Keratinocyte (primary cell): ENCODE results near the gene MRM2.

Experiments used
- EZH2 ChIP-seq: IDR thresholded peaks from one replicate; pipeline ENCODE4 v1.6.1; 2012; ENCODE audit warnings: inconsistent platforms, mild to moderate bottlenecking, low read length, moderate library complexity
- TF ChIP-seq, protein P1 (sequence below), 3 experiments: IDR thresholded peaks in 1 of 3; conservative IDR thresholded peaks in 1 of 3; optimal IDR thresholded peaks in 1 of 3; 2 replicates in 2 of 3; 3 replicates in 1 of 3; pipeline versions ENCODE3 to v1.5.1; 2011; ENCODE audit warnings: low read length in 3 of 3, mild to moderate bottlenecking in 3 of 3, moderate library complexity in 2 of 3, control low read depth in 1 of 3, inconsistent platforms in 1 of 3; ENCODE audit not compliant: insufficient read depth in 2 of 3; ENCODE audit errors: extremely low read depth in 1 of 3

DNA sequence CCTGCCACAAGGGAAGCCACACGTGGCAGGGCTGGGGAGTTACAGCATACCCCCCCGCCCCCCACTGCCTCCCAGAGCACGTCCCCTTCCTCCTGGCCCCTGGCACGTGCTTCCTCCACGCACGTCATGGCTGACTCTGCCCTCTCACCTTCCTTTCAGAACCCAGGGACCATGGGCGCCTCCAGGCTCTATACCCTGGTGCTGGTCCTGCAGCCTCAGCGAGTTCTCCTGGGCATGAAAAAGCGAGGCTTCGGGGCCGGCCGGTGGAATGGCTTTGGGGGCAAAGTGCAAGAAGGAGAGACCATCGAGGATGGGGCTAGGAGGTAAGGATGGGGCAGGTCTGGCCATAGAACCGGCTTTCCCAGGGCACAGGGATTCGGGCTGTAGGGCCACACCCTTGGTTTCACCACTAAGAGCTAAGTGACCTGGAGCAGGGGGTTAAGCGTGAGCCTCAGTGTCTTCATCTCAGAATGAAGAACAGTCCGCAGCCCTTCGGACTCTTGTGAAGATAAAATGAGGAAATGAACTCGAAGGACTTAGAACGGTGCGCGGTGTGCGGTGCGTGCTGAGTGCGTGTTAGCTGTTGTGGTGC is 2.5 kb upstream of the MRM2 start:
- no peak for TF ChIP-seq EZH2
- TF ChIP-seq, protein P1, sequence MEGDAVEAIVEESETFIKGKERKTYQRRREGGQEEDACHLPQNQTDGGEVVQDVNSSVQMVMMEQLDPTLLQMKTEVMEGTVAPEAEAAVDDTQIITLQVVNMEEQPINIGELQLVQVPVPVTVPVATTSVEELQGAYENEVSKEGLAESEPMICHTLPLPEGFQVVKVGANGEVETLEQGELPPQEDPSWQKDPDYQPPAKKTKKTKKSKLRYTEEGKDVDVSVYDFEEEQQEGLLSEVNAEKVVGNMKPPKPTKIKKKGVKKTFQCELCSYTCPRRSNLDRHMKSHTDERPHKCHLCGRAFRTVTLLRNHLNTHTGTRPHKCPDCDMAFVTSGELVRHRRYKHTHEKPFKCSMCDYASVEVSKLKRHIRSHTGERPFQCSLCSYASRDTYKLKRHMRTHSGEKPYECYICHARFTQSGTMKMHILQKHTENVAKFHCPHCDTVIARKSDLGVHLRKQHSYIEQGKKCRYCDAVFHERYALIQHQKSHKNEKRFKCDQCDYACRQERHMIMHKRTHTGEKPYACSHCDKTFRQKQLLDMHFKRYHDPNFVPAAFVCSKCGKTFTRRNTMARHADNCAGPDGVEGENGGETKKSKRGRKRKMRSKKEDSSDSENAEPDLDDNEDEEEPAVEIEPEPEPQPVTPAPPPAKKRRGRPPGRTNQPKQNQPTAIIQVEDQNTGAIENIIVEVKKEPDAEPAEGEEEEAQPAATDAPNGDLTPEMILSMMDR (optimal IDR thresholded peaks at IDR 0.05 in 1 of 3, IDR thresholded peaks at IDR 0.05 in 1 of 3, conservative IDR thresholded peaks at IDR 0.05 in 1 of 3; ENCODE audit: extremely low read depth in 1 of 3, insufficient read depth in 2 of 3, low read length in 3 of 3): no peak
